Stimulated activated CD8-positive, alpha-beta memory T cell treated with anti-CD3 and anti-CD28 coated beads, Interleukin-12 subunit alpha, Interleukin-12 subunit beta, amount 100 ng/mL, for 24 hours (primary cell): ENCODE data around the gene CALML4.
"Not testable (repeated sequence)": the region's sequence is repeated elsewhere in the genome, so short reads cannot be mapped to it uniquely, and the experiment has no call there.

ENCODE experiments used
- DNase-seq: peaks from one replicate; pipeline ENCODE4 v3.0.0-alpha.2; 2020; ENCODE audit errors: extremely low read depth

The CALML4 gene

DNA sequence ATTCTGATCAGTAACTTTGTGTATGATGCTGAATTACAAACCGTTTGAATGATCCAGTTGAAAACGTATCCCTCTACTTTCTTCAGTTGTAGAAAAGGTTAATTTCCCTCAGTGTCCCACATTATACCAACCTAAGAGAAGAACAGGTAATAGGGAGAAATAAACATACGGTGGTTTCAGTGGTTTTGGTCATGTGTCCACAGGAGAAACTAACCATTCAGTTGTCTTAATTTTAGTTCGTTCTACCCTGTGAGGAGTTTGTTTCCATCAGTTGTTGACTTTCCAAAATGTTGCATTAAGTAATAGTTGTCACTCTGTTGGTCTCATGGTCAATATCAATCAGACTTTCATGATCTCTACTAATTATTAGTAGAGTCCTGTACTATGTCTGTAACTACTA lies 15.1 kb downstream of the CALML4 start:
- no peak for DNase-seq

DNA sequence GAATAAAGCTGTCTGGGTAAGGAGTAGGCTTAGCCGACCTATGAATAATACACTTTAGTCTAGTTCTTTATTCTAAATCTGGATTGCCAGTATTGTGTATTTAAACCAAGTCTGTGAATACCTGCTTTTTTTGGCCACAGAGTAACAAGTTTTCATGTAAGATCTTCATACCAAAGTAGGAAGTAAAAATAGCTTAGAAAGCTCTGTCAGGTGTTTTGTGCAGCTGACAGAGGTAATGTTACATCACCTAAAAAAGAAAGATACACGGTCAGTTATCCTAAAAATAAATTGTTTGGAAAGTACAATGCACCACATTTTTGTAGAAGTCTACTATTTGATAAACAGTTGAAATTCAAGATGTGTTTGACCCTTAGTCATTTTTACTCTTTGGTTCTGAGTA lies 16.5 kb downstream of the CALML4 start:
- DNase-seq = no peak

DNA sequence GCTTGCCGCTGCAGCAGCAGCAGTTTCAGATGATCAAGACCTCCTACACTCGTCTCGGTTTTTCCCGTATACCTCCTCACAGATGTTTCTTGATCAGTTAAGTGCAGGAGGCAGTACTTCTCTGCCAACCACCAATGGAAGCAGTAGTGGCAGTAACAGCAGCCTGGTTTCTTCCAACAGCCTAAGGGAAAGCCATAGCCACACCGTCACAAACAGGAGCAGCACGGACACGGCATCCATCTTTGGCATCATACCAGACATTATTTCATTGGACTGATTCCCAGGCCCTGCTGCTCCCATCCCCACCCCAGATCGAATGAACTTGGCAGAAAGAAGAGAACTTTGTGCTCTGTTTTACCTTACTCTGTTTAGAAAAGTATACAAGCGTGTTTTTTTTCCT lies 17.6 kb downstream of the CALML4 start:
- DNase-seq = no peak

DNA sequence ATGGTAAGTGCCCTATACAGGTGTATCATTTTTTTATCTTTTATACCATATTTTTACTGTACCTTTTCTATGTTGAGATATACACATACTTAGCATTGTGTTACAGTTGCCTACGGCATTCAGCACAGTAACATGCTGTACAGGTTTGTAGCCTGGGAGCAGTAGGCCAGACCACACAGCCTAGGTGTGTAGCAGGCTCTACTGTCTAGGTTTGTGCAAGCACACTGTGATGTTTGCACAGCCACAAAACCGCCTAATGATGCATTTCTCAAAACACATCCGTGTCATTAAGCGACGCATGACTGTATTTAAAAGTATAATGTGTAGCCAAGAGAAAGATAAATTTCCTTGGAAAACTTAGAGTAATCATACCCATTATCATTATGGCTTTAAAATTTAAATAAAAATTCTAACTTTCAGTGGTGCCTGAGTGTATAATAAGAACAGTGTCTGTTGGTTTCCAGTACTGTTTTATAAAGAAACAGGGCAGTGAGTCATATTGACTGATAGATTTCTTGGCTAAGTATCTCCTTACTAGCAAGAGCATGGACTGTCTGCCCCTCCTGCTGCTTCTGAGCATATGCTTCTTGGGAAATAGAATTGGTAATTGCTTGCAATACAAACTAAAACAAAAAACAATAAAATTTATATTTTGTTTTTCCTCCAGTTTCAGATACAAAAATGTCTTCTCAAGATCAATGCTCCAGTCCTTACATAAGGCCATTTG lies 18.3 kb downstream of the CALML4 start:
- DNase-seq = no peak

DNA sequence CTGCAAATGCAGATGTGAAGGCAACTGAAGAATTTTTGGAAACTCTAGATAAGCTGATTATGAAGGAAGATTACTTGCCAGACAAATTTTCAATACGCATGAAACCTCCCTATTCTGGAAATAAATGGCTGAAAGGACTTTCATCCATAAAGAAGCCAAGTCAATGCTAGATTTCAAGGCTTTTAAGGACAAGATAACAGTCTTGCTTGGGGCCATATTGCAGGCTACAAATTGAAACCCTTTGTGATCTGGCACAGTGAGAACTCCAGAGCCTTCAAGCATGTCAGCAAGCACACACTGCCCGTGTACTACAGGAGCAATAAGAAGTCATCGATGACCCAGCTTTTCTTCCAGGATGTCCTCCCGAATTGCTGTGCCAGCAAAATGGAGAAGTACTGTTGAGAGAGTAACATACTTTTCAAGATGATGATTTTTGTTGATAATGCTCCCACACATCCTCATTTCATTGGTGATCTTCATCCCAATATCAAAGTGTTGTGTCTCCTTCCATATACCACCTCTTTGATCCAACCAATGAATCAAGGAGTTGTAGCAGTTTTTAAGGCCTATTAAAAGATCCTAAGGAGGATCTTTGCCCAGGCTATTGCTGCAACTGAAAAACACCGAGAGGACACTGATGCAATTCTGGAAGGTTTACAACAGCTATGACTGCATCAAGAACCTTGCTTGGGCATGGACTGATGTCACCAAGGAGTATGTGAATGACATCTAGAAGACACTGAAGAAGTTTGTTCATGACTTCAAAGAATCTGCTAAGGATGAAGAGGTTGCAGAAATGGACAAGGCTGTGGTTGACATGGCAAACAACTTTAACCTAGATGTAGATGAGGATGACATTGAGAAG lies 20.3 kb downstream of the CALML4 start:
- no peak for DNase-seq

DNA sequence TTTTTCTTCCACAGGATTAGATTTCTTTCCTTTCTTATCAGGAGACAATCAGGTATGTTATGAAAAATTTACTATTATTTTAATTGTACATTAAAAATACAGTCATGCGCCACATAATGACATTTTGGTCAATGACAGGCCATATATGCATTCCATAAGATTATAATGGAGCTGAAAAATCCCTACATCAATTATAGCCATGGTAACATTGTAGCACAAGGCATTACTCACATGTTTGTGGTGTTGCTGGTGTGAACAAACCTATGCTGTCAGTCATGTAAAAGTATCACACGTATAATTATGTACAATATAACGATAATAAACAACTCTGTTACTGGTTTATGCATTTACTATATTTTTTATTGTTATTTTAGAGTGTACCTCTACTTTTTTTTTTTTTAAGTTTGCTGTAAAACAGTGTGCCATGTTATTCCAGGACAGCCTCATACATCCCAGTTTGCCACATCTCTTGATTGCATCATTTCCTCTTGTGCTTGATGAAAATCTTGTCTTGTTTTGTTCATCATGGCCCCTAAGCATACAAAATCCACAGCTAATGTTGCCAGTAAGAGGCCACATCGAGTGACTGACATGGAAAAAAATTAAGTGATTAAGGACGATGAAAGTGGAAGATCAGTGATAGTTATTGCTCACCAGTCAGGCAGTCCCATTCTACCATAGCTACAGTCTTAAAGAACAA lies 21.4 kb downstream of the CALML4 start:
- no peak for DNase-seq

DNA sequence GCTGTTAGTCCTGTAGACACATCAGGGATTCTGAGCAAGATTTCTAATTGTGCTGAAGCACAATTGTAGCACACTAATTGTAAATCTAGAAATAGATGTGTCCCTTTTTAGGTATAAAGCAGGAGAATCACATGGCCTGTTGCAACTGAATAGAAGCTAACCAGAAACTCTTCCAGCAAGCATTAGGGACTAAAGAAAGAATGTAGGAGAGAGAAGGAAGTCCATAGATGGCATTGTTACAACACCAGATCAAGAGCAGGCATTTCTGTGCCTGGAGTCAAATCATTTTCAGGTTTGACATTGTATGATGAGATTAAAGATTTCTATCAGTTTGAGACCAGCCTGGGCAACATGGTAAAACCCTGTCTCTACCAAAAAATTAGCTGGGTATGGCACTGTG lies 27.4 kb downstream of the CALML4 start:
- DNase-seq = no peak

DNA sequence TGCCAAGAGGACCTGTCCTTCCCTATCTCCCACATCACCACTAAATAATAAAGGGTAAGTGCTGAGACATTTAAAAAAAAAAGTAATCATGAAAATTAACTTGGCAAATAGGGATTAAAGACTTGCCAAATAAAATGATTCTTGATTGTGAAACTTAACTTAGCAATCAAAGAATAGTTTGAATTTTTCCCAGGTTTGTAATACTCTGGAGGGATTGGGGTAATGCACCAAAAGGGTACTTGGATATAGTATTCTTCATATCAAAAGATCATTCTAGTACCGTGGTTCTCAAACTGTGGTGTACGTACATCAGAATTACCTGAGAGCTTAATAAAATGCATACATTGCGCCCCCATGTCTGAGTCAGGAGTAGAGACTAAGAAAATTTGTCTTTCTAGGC lies 28.5 kb downstream of the CALML4 start:
- DNase-seq = no peak

DNA sequence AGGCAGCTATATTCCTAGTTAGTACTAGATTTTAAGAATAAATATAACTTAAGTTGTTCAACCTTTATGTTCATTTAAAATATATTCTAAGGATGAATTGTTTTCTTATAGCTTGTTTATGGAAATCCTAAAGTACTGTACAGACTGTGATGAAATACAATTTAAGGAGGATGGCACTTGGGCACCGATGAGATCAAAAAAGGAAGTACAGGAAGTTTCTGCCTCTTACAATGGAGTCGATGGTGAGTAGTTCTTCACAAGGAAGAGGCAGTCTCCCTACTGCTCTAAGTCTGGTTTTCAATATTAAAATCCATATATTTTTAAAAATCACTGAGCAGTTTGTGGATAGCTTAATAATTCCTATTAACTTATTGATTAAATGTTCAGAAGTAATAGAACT lies 29.6 kb downstream of the CALML4 start:
- DNase-seq = no peak

DNA sequence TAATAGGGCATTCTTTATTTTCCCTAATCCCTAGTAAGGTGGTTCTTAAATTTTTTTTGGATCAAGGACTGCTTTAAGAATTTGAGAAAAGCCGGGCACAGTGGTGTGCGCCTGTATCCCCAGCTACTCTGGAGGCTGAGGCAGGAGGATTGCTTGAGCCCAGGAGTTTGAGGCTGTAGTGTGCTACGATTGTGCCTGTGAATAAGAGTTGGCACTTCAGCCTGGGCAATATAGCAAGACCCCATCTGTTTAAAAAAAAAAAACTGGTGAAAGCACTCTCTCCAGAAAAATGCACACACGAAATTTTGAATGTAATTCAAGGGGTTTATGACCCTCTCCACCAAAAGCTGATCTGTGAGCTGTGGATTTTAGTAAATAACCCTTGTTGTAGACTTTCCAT lies 32.0 kb downstream of the CALML4 start:
- no peak for DNase-seq

DNA sequence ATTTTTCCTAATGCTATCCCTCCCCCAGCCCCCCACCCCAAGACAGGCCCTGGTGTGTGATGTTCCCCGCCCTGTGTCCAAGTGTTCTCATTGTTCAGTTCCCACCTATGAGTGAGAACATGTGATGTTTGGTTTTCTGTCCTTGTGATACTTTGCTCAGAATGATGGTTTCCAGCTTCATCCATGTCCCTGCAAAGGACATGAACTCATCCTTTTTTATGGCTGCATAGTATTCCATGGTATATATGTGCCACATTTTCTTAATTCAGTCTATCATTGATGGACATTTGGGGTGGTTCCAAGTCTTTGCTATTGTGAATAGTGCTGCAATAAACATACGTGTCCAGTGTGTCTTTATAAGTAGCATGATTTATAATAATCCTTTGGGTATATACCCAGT lies 33.1 kb downstream of the CALML4 start:
- not testable (repeated sequence) for DNase-seq

DNA sequence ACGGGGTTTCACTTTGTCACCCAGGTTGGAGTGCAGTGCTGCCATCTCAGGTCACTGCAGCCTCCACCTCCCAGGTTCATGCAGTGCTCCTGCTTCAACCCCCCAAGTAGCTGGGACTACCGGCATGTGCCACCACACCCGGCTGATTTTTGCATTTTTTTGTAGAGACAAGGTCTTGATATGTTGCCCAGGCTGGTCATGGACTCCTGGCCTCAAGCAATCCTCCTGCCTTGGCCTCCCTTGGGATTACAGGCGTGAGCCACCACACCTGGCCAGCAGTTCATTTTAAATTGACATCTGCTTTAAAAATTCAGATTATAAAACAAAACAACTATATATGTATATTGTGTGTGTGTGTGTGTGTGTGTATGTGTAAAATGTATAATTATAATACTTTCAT lies 38.3 kb downstream of the CALML4 start:
- DNase-seq = no peak

DNA sequence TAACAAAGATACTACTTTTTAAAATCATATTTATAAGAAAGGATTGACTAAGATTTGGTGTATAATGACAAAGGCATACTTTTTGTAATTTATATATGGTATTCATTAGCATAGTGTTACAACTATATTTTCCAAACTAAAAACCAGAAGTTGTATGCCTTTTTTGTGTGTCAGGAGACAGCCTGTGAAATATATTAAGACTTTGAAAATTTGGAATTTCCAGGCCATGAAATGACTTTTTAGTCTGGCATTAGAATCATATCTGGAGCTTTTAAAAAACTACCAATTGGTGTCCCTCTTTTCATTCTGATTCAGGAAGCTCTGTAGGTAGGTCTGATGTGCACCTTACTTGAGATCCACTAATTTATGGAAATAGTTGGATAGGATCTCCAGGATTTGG lies 41.9 kb downstream of the CALML4 start:
- DNase-seq = no peak

DNA sequence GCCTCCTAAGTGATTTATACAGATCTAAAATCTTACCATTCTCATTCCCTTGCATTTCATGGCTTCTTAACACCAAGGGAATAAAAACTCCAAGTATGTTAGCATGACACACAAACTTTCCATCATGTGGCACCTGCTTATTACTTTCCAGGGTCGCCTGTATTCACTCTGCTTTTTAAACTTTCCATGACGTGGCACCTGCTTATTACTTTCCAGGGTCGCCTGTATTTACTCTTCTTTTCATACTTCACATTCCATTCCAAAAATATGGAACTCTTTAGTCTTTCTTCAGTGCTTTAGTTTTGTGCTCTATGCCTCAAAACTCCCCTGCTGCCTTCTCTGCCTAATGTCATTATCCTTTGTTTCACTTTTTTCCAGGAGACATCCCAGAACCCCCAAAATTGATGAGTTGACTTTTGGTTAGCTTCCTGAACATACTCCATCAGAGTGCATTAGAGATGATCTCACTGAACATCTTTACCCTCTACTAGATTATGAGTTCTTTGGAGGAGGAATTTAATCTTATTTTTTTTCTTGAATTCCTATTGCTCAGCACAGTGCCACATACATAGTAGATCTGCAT lies 47.0 kb downstream of the CALML4 start:
- DNase-seq = no peak

DNA sequence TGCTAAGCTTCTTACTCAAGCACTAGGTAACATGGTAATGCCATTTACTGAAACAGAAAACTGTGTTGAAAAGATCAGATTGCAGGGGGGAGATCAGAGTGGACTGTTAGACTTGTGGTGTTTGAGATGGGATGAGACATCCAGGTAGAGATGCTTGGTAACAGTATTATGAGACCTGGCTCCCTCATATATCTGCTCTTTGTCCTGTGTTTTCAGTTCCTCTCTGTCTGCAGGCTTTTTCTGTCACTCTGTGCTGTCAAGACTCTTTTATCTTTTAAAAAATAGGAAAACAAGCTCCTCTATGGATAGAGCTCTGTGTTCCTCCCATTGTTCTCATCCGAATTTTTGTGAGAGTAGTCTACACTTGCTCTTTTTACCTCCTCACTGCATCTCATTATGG lies 48.1 kb downstream of the CALML4 start:
- no peak for DNase-seq

DNA sequence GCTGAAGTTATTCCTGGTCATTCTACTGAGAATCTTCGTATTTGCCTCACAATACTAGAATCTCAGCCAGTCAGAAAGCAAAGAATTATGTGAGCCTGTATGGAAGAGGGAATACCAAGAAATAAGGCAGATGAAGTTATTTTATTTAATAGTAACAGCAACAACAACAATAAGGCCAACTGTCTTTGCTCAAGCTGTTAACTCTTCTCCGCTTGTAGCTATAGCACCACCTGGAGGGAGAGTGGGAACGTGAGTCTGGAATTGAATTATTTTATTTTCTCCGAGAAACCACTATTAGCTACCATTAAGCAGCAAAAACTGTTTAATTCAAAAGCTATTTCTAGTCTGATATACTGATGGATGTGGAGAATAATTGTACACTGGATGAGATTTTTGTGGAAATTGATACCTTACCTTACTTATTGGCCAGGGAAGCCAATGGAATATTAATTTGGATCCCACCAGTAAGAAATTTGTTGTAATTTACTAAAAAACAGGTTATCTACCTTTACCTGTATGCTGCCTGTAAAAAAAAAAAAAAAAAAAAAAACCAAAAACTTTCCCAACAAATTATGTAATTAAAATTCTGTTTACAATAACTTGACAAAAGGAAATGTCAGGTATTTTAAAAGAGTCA lies 50.1 kb downstream of the CALML4 start:
- no peak for DNase-seq

DNA sequence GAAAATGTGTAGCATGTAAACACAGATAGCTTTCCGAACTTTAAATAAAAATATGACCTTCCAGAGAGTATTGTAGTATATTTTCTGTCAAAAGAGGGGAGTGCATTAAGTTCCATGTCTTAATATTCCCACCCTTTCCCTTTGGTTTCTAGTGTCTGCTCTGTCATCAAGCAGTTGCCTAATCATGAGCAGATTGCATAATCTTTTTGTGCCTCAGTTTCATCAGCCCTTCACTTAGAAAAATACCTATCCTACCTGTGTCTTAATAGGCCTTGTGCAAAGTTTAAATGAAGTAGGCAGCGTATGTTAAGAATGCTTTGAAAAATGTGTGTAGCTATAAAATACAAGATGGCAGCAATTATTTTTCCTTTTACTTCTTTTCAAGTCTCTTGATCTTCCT lies 52.8 kb downstream of the CALML4 start:
- DNase-seq = no peak

DNA sequence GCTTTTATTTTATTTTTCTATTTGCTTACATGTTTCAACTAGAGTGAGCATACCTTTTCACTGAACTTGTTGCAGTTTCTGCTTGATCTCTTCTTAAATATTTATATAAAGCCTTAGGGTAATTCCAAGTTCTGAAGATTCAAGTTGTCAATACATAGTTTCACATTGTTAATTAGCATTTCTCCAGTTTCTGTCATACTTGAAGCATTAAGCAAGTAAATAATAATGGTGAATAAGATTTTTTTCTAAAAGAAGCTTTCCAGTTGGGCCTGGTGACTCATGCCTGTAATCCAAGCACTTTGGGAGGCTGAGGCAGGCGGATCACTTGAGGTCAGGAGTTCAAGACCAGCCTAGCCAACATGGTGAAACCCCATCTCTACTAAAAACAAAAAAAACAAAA lies 53.9 kb downstream of the CALML4 start:
- no peak for DNase-seq

DNA sequence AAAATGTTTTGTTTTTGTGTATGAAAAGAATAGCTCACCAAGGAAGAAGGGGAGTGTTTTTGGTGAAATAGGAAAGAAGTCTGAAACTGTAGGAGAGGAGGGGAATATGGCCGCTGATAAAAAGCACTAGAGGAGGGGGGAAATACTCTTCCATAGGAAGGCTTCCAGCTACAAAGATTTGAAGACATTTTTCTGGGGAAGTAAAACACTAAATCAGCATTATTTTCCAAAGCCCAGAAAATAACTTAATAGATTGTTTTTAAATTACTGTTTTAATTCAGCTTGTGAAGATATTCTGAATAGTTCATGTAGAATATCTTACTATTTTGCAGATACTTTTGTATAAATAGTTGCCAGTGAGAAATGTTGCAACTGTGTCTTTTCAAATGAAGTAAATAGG lies 54.9 kb downstream of the CALML4 start:
- no peak for DNase-seq

DNA sequence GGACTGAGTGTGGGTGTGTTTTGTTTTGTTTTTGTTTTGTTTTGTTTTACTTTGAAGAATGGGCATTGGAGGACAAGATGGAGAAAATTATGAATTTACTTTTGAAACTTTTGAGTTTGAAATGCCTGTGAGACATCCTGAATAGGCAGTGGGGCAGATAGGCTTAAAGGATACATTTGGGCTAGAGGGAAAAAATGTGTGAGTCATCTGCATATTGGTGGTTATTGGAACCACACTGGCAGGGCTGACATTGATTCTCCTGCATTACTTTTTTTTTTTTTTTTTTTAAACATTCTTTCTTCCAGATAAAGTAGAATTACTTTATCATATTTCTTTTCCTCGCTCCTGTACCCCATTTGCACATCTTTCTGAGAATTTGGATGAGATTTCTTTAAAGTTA lies 56.1 kb downstream of the CALML4 start:
- DNase-seq = no peak

DNA sequence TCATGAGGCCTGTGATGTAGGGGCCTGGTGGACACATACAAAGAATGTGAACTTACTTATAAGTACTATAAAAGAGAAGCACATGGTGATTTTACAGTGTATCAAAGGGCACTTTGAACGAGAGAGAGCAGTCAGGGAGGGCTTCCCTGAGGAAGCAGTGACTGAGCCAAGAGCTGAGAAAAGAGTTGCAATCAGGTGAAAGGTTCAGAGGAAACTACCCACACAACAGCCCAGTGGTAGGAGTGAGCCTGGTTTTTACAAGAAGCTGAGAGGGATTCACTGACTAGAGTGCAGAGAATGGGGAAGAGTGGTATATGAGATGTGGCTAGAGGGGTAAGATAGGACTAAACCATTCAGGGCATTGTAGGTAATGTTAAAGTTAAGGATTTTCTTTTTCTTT lies 57.1 kb downstream of the CALML4 start:
- no peak for DNase-seq

DNA sequence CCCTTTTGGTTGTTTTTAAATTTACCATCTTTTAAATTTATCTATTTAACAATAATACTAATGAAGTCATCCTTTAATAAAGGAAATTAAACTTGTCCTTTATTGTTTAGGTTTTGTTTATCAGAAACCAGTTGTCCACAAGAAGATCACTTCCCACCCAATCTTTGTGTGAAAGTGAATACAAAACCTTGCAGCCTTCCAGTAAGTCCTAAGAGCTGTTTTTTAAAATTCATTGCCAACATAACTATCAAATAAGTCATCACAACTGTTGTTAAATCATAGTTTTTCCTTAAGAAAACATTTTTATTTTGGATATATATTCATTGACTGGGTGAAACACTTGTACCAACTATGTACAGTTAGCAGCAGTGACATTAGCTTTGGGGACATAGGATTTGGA lies 59.4 kb downstream of the CALML4 start:
- no peak for DNase-seq
